Posterior cingulate gyrus (tissue), 11 donors: ENCODE measurements around the gene STX1A.
"Not testable (repeated sequence)": the region's sequence is repeated elsewhere in the genome, so short reads cannot be mapped to it uniquely, and the experiment has no call there.

Experiments
- DNase-seq, 10 donors: peaks; one replicate each; pipeline versions ENCODE4 v3.0.0 to v3.0.0-alpha.2; 2020 to 2021; ENCODE audit warnings: mixed read lengths in 3 of 10
- intact Hi-C: fragments of 100-400 bp; cut with DNase I; formaldehyde crosslinking; loops from one replicate; pipeline ENCODE4 v1.15.1; 2023

STX1A gene

GRCh38 chr7:73715648-73716317 lies 3.7 kb downstream of the STX1A start:
- no peak for DNase-seq
- intact Hi-C loops = loop anchor here (5.0 kb wide), 1 partner anchor 33 kb away; the partner anchor contains the start of genes BUD23 and DNAJC30

- DNase-seq, intact Hi-C loops: not testable (repeated sequence)
Measured at GRCh38 chr7:73713319-73713718, 6.2 kb downstream of the STX1A start.

GRCh38 chr7:73712773-73713172 lies 6.7 kb downstream of the STX1A start:
- no peak for DNase-seq
- intact Hi-C loops = no loop called here

GRCh38 chr7:73708961-73709549 lies 10.4 kb downstream of the STX1A start:
- intact Hi-C loops = no loop called here
- DNase-seq = no peak

- intact Hi-C loops = no loop called here
- peak in 8 of 10 donors; percentile 61 to 96 (median 78) for DNase-seq
Measured at GRCh38 chr7:73707045-73707631, 12.3 kb downstream of the STX1A start.

GRCh38 chr7:73706126-73707044 lies 13.1 kb downstream of the STX1A start:
- intact Hi-C loops = no loop called here
- peak in 4 of 10 donors; percentile 45 to 92 (median 72) for DNase-seq

GRCh38 chr7:73705551-73705920 lies 13.9 kb downstream of the STX1A start:
- no peak for DNase-seq
- intact Hi-C loops = no loop called here

- peak in 7 of 10 donors; percentile 52 to 94 (median 78) for DNase-seq
- intact Hi-C loops = no loop called here
Measured at GRCh38 chr7:73704640-73705550, 14.6 kb downstream of the STX1A start.

GRCh38 chr7:73703757-73704639 lies 15.5 kb downstream of the STX1A start:
- DNase-seq = peak in 4 of 10 donors; percentile 50 to 90 (median 64)
- intact Hi-C loops = no loop called here

GRCh38 chr7:73703225-73703624 lies 16.2 kb downstream of the STX1A start:
- intact Hi-C loops = no loop called here

GRCh38 chr7:73702665-73703064 lies 16.8 kb downstream of the STX1A start:
- intact Hi-C loops = no loop called here

More at GRCh38 chr7:73703225-73703624, 16.2 kb downstream of the STX1A start:
- DNase-seq = no peak

GRCh38 chr7:73702226-73702625 lies 17.2 kb downstream of the STX1A start:
- intact Hi-C loops = no loop called here
- DNase-seq = no peak

More at GRCh38 chr7:73702665-73703064, 16.8 kb downstream of the STX1A start:
- DNase-seq = no peak

- intact Hi-C loops = no loop called here
- peak in 7 of 10 donors; percentile 59 to 94 (median 72) for DNase-seq
Measured at GRCh38 chr7:73701357-73701995, 18.0 kb downstream of the STX1A start.

- DNase-seq = no peak
- intact Hi-C loops = no loop called here
Measured at GRCh38 chr7:73700581-73701134, 18.8 kb downstream of the STX1A start.

- intact Hi-C loops = no loop called here
- DNase-seq = no peak
Measured at GRCh38 chr7:73700069-73700423, 19.4 kb downstream of the STX1A start.

GRCh38 chr7:73699370-73700068 lies 19.9 kb downstream of the STX1A start:
- DNase-seq = peak in 2 of 10 donors; percentile 51 to 85
- intact Hi-C loops = no loop called here

GRCh38 chr7:73698410-73698809 lies 21.1 kb downstream of the STX1A start:
- no peak for DNase-seq
- intact Hi-C loops = no loop called here
